ENCODE results near the gene PSMD5.

Gene PSMD5

GRCh38 chr9:120874226-120875194 is 31.8 kb upstream of the PSMD5 start:
- DNase-seq, result no peak

- no peak for DNase-seq
These were observed 30.8 kb upstream of the PSMD5 start for GRCh38 chr9:120873512-120873911.

- DNase-seq, result no peak
These were observed 30.2 kb upstream of the PSMD5 start for GRCh38 chr9:120872791-120873502.

DNA sequence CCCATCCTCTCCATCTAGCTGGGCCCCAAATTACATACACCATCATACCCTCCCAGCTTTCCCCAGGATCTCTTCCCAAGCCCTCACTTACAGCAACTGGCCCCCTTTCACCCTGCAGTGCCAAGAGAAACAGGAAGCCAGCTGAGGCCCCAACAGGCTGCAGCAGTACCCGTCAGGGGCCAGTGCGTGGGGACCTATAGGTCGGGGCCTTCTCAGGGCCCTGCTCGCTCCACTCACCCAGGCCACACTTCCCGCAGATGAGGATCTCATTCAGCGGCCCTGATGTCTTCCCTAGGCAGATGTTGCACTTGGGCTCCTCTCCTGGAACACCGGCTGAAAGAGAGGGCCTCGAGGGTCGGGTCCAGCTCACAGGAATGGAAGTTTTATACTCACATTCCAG is 27.5 kb upstream of the PSMD5 start:
- no peak for DNase-seq

GRCh38 chr9:120869726-120870125 is 27.0 kb upstream of the PSMD5 start:
- DNase-seq, result no peak

GRCh38 chr9:120869360-120869687 is 26.6 kb upstream of the PSMD5 start:
- DNase-seq, result no peak

DNA sequence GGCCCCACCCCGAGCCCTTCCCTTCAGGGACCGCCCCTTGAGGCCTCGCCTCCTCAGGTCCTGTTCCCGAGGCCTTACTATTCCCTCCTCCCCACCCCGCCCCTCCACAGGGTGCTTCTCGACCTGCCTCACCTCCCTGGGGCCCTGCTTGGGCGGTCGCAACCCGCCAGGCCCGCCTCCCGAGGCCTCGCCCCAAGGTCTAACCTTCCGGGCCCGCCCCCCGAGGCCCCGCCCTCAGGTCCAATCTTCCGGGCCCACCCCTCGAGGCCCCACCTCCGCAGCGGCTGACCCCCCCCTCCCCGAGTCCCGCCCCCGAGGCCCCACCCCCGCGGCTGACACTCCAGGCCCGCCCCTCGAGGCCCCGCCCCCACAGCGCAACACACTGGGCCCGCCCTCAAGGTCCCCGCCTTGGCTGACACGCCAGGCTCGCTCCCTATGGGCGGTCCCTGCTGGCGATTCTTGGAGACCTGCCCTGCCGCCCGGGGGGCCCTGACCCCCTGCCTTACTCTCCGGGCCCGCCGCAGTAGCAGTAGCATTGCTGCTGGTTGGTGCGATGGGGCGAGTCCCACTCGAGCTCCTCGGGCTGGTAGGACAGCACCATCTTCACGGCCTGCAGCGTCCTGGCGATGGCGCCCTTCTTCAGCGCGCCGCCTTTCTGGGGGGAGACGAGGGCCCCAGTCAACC is 26.1 kb upstream of the PSMD5 start:
- DNase-seq, result no peak

- no peak for DNase-seq
These were observed 25.6 kb upstream of the PSMD5 start for GRCh38 chr9:120868339-120868675.

GRCh38 chr9:120867676-120868338 is 25.1 kb upstream of the PSMD5 start:
- DNase-seq, result no peak

DNA sequence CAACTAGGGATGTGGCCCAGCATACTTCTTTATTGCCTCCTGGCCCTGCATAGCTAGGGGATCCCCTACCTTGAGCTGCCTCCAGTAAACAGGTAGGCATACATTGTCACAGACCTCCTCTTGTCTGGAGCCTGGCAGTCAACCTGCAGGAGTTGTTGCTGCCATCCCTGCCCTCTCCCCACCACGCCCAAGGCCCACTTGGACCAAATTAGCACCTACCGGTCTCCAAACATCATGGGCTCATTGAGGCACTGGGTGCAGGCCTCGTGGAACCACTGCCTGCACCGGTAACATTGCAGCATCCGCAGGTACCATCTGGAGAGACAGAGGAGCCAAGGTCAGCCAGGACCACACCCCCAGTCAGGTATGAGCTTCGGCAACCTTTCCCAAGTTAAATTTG is 23.9 kb upstream of the PSMD5 start:
- DNase-seq, result no peak

GRCh38 chr9:120865809-120866208 is 23.1 kb upstream of the PSMD5 start:
- no peak for DNase-seq

- no peak for DNase-seq
These were observed 22.5 kb upstream of the PSMD5 start for GRCh38 chr9:120865176-120865575.

DNA sequence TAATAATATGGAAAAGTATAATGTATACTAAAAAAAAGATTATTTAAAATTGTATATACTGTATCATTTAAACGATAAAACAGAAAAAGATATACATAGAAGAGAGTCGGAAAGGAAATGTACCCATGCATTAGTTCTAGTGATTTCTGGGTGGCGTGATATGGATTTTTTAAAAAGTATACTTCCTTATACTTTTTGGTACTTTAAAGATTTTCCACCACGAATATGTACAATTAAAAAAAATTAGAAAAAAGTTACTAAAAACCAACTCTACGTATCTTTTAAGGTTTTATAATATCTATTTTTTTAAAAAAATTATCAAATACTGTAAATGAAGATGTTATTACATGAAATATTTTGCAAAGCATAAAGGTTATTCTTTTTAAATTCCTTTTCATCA is 22.0 kb upstream of the PSMD5 start:
- no peak for DNase-seq

GRCh38 chr9:120863833-120864232 is 21.1 kb upstream of the PSMD5 start:
- DNase-seq, result no peak

DNA sequence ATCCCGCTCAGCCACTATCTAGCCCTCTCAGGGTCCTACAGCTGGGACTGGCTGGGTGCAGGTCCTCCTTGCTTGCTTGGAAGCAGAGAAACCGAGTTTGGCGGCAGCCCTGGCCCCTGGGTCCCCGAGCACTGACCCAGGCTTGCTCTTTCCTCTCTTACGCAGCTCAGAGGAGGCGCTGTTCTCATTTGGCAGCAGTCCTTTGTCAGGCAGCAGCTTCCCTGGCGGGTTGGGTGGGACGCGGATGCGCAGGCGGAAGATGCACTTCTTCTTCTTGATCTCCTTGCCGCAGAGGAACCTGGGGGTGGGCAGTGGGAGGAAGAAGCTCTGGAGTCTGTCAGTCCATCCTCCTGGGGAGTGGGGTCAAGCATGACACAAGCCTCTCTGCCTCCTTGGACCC is 19.7 kb upstream of the PSMD5 start:
- DNase-seq, result no peak

- no peak for DNase-seq
These were observed 19.2 kb upstream of the PSMD5 start for GRCh38 chr9:120861935-120862334.

DNA sequence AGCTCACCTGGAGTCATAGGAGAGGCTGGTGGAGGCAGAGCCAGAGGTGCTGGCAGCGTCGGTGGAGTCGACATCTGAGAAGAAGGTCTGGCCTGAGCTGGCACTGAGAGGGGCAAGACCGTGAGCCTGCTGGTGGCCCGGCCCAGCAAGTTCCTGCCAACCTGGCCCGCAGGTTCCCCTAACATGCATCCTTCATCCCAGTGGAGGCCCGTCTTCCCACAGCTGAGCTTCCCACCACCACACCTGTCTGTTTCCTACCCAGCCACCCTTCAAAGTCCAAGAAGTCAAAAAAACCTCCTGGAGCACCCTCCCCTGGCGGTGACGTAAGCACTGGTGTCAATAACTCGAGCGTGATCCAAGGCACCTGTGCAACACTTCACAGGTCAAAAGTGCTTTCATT is 17.4 kb upstream of the PSMD5 start:
- DNase-seq, result no peak

DNA sequence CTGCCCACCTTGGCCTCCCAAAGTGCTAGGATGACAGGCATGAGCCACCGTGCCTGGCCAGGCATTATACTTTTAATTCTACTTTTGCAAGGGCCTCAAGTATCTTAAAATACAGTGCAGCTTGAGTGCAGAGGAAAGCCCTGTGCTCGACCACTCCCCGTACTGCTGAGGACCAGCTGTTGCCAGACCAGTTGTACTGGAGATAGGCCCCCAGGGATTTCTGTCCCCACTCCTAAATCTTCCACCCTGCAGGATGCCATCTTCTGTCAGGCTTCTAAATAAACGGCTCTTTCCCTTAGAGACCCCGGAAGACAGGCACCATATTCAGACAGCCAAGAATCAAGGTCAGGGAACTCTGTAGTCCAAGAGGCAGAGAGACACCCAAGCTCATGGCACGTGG is 16.6 kb upstream of the PSMD5 start:
- no peak for DNase-seq

DNA sequence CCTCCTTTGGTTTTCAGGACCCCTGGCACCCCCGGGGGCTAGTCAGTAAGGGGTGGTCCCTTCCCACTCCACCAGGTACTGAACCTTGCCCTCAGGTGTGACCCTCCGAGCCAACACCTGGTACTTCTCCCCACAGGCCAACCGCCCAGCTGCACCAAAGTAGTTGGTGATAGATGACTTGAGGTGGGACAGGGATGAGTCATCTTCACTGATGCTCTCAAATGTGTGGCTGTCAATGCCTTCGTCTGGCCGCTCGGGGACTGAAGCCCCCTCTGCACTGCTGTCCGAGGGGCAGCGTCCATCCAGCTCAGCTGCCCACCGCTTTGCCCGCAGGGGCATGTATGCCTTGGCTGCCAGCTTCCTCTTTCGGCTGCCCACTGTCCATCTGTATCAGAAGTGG is 15.2 kb upstream of the PSMD5 start:
- no peak for DNase-seq

DNA sequence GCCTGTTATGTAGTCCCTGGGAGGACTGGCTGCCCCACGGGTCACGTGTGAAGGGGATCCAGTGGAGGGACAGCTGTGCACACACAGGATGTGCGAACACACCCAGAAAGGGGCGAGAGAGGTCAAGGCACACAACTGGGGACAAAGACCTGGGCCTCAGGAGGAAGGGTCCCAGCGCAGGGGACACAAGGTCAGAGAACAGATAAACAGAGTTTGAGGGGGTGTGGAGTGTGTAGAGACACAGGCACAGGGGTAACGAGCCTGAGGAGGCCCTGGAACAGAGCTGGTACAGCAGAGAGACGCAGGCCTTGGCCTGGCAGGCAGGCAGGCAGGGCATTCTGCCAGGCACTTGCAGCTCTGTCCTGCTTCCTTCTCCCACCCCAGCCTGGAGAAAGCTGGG is 14.8 kb upstream of the PSMD5 start:
- DNase-seq, result no peak

- DNase-seq, result peak; percentile 64
These were observed 14.0 kb upstream of the PSMD5 start for GRCh38 chr9:120856700-120857099.

DNA sequence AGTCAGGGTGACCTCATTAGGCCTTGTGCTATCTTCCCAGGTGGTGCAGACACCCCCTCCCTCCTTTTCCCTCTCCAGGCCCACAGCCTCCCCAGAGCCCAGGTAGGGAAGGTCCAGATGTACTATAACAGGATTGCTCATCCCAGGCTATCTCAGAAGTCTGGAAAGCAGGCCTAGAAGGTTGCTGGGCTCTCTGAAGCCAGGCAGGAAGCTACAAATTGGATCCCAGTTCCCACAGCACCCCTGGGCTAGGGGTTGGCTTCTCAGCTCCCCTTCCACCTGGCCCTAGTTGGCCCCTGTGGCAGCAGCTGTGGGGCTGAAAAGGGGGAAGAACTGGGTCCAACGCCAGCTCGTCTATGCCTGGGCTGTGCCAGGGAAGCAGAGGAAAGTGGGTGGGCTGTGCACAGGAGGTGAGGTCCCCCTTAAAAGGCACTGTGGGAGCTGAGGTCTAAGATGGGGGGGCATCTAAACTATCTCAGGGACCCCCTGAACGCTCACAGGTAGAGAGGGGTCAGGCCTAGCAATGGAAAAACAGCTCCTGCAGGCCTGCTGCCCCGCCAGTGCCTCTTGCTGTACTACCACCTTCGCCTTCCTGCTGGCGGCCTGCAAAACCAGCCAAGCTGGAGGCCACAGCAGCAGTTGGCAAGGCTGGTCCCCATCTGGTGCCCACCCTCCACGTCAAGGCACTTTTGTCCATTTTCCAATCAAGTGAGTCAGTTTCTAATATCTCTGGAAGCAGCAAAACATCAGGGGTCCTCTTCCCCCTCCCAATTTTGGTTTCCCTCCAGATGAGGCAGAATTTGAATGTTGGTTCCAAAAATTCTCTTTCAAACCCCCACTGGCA is 13.3 kb upstream of the PSMD5 start:
- peak; percentile 87 for DNase-seq

Data from NCI-H1694 treated with DMSO at 0.1 percent for 48 hours (cell line).